ENCODE measurements around the gene MAPKBP1. TPM values are rescaled to one million over a fixed set of nuclear protein-coding genes. Genes with fewer than 3 reads are reported as not detected.
"Not testable (repeated sequence)": the region's sequence is repeated elsewhere in the genome, so short reads cannot be mapped to it uniquely, and the experiment has no call there.

Gene MAPKBP1
- total RNA-seq, 2 donors from 2014 or later = 12.5 to 31.6 TPM

DNA sequence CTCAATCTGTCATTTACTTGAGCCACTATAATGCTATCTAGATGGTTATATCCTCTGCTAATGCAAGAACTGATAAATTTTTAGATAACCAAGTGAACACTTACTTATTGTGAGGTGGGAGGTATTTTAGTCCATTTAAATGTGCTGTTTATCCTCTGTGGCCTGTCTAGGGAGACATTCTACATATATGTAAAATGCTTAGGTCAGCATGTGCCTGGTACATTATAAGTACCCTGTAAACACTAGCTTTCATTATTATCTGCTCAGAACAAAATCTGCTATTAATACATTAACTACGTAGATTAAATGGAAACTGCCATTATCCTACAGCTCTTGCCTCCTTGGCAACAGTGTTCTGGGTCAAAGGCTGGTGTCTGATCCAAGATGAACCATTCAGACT, 41.8 kb upstream of the MAPKBP1 start:
- H3K4me1 ChIP-seq = no peaks in the 10 kb centered on the region
- WGBS, 2 donors = 95 to 96% methylated on average over 1 of the region's 1 CpG
- H3K9me3 ChIP-seq = no peaks in the 10 kb centered on the region
- no peaks in the 10 kb centered on the region for H3K27me3 ChIP-seq
- no peak overlapping the region for H3K4me3 ChIP-seq
- H3K27ac ChIP-seq = no peak overlapping the region
- intact Hi-C loops (cut with DNase I) = no loop called here
- ATAC-seq (no peak), DNase-seq (no peak)
- H3K36me3 ChIP-seq (replicated peaks in 1 of 2; ENCODE audit: insufficient read depth in 1 of 2, low read depth in 2 of 2) = peaks cover 5 to 15% of the 10 kb centered on the region in 2 donors
- TF ChIP-seq, protein P1, sequence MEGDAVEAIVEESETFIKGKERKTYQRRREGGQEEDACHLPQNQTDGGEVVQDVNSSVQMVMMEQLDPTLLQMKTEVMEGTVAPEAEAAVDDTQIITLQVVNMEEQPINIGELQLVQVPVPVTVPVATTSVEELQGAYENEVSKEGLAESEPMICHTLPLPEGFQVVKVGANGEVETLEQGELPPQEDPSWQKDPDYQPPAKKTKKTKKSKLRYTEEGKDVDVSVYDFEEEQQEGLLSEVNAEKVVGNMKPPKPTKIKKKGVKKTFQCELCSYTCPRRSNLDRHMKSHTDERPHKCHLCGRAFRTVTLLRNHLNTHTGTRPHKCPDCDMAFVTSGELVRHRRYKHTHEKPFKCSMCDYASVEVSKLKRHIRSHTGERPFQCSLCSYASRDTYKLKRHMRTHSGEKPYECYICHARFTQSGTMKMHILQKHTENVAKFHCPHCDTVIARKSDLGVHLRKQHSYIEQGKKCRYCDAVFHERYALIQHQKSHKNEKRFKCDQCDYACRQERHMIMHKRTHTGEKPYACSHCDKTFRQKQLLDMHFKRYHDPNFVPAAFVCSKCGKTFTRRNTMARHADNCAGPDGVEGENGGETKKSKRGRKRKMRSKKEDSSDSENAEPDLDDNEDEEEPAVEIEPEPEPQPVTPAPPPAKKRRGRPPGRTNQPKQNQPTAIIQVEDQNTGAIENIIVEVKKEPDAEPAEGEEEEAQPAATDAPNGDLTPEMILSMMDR (IDR thresholded peaks at IDR 0.05) = no peak
- no peak for TF ChIP-seq POLR2A (IDR thresholded peaks at IDR 0.05)

DNA sequence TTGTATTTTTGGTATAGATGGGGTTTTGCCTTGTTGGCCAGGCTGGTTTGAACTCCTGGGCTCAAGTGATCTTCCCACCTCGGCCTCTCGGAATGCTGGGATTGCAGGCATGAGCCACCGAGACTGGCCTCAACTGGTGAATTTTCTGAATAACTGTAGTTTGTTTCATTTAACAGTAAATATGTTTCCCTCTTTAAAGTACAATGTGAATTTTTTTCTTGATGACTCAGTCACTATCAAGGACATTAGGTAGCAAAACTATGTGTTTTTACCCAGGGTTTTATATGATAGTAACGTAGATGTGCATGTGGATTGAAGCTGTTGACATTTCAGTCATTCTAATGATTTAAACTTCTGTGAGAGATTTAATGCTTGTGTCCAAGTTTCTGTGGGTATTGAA, 40.2 kb upstream of the MAPKBP1 start:
- no peak for TF ChIP-seq POLR2A (IDR thresholded peaks at IDR 0.05)
- TF ChIP-seq, protein P1 (IDR thresholded peaks at IDR 0.05) = no peak
- Histone ChIP-seq H3K36me3 (replicated peaks in 1 of 2; ENCODE audit: insufficient read depth in 1 of 2, low read depth in 2 of 2) (peaks cover 5 to 15% of the 10 kb centered on the region in 2 donors), H3K4me1 (no peaks in the 10 kb centered on the region), H3K27ac (no peak overlapping the region), H3K4me3 (no peak overlapping the region), H3K9me3 (no peaks in the 10 kb centered on the region), H3K27me3 (no peaks in the 10 kb centered on the region)
- 92 to 94% methylated on average over 4 of the region's 4 CpGs for WGBS, 2 donors
- intact Hi-C loops (cut with DNase I) = no loop called here
- ATAC-seq (no peak), DNase-seq (no peak)

DNA sequence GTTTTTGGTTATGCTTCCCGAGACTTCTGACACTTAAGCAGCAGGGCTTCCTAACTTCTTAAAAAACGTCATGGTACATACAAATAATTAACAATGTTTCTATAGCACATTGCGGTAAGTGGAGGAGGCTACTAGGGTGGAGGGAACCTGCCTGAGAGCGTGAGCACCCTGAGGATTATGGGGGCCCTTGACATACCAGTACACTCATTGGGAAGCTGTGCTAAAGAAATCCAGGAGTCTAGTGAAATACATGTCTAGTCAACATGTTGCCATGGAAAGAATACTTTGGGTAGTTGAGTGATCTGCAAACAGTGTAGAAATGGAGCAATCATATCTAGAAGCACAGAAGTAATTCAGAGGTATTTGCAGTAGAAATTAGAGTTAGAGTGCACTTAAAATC, 39.2 kb upstream of the MAPKBP1 start:
- Histone ChIP-seq H3K4me3 (no peak overlapping the region), H3K4me1 (no peaks in the 10 kb centered on the region), H3K9me3 (no peaks in the 10 kb centered on the region), H3K27ac (no peak overlapping the region), H3K36me3 (replicated peaks in 1 of 2; ENCODE audit: insufficient read depth in 1 of 2, low read depth in 2 of 2) (peaks cover 5 to 16% of the 10 kb centered on the region in 2 donors), H3K27me3 (no peaks in the 10 kb centered on the region)
- intact Hi-C loops (cut with DNase I) = no loop called here
- DNase-seq (no peak), ATAC-seq (no peak)
- TF ChIP-seq, protein P1 (IDR thresholded peaks at IDR 0.05) = no peak
- TF ChIP-seq POLR2A (IDR thresholded peaks at IDR 0.05) = no peak
- WGBS, 2 donors = 81 to 82% methylated on average over 4 of the region's 4 CpGs

DNA sequence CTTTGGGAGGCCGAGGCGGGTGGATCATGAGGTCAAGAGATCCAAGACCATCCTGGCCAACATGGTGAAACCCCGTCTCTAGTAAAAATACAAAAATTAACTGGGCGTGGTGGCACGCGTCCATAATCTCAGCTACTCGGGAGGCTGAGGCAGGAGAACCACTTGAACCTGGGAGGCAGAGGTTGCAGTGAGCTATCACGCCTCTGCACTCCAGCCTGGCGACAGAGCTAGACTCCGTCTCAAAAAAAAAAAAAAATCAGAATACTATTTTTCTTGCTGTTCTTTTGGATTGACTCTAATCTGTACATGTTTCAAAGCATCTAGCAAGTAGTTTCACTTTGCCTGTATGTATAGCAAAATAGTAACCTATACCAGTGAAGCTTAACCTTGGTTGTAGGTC, 38.8 kb upstream of the MAPKBP1 start:
- H3K27ac ChIP-seq; H3K9me3 ChIP-seq; H3K27me3 ChIP-seq; intact Hi-C loops (cut with DNase I); H3K4me1 ChIP-seq; DNase-seq; ATAC-seq; H3K4me3 ChIP-seq: not testable (repeated sequence)
- WGBS, 2 donors = 93% methylated on average over 10 of the region's 10 CpGs
- H3K36me3 ChIP-seq (replicated peaks in 1 of 2; ENCODE audit: insufficient read depth in 1 of 2, low read depth in 2 of 2) = peaks cover 5 to 16% of the 10 kb centered on the region in 2 donors

DNA sequence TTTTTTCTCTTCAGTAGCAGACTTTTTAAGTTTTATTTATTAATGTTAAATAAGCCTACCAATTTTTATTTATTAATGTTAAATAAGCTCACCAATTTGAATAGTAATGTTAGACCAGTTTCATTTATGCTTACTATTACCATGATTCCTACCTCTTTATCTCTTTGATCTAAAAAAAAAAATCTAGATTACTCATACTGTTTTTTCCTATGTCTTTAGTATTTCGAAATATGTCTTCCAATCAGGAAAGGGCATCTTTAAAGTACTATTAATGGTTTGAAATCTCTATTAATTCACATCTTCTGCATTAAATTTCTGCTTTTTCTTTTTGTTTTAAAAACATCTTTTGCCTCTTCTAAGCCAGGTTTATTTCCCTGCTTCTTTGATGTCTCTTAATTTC, 27.5 kb upstream of the MAPKBP1 start:
- Histone ChIP-seq H3K4me1 (no peaks in the 10 kb centered on the region), H3K27me3 (no peaks in the 10 kb centered on the region), H3K4me3 (no peak overlapping the region), H3K9me3 (no peaks in the 10 kb centered on the region), H3K27ac (no peak overlapping the region), H3K36me3 (replicated peaks in 1 of 2; ENCODE audit: insufficient read depth in 1 of 2, low read depth in 2 of 2) (no peaks in the 10 kb centered on the region)
- no peak for DNase-seq
- 88% methylated on average over 1 of the region's 1 CpG for WGBS, 2 donors
- no peak for TF ChIP-seq POLR2A (IDR thresholded peaks at IDR 0.05)
- TF ChIP-seq, protein P1 (IDR thresholded peaks at IDR 0.05) = no peak
- no peak for ATAC-seq
- intact Hi-C loops (cut with DNase I) = no loop called here
